ENCODE measurements around the gene CAMKK2. TPM values are rescaled to one million over a fixed set of nuclear protein-coding genes. Genes with fewer than 3 reads are reported as not detected.
"Not testable (repeated sequence)": the region's sequence is repeated elsewhere in the genome, so short reads cannot be mapped to it uniquely, and the experiment has no call there.

CAMKK2 gene
- total RNA-seq, 2 donors from 2014 or later = 22.2 to 25.3 TPM

DNA sequence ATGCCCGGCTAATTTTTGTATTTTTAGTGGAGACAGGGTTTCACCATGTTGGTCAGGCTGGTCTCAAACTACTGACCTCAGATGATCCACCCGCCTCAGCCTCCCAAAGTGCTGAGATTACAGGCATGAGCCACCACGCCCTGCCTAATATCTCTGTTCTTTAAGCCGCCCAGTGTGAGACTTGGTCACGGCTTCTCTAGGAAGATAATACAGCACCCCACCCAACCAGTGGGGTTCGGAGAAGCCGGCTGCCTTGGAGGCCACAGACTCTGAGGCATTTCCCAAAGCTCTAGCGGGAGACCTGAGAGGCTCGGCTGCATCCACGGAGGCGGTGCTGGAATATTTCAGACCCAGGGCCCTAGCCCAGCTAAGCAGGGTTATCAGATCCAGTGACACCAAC, 13.6 kb downstream of the CAMKK2 start:
- not testable (repeated sequence) for H3K27ac Mint-ChIP-seq; H3K27me3 Mint-ChIP-seq (ENCODE audit: low read depth); H3K4me1 Mint-ChIP-seq (ENCODE audit: low read depth); DNase-seq; H3K9me3 Mint-ChIP-seq; ATAC-seq (replicated peaks in 1 of 2); H3K4me3 Mint-ChIP-seq; H3K36me3 Mint-ChIP-seq (ENCODE audit: insufficient read depth in 2 of 2)

DNA sequence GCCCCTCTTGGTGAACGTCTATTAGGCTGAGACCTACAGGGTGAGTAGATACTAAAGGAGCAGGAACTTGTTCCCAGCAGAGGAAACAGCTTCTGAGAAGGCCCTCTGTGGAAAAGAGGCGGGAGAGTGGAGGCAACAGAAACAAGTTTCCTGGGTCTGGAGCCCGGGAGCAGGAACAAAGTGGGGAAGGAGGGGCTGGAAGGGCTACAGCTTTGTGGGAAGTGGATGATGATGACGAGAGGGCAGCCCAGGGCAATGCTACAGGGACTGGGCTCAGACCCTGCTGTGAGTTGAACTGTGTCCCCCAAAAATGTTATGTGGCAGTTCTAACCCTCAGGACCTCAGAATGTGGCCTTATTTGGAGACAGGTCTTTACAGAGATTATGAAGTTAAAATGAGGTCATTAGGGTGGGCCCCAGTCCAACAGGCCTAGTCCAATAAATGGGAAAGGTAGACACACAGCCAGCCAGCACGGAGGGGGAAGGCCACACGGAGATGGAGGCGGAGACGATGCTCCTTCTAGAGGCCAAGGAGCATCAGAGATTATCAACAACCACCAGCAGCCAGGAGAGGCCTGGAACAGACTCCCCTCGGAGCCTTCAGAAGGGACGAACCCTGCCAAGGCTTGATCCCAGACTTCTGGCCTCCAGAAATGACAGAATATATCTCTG, 14.3 kb downstream of the CAMKK2 start:
- Mint-ChIP-seq H3K4me3 (no peak overlapping the region), H3K27me3 (ENCODE audit: low read depth) (no peaks in the 10 kb centered on the region), H3K4me1 (ENCODE audit: low read depth) (peaks cover 5% of the 10 kb centered on the region), H3K27ac (no peak overlapping the region), H3K36me3 (ENCODE audit: insufficient read depth in 2 of 2) (peaks cover 0 to 4% of the 10 kb centered on the region in 2 donors), H3K9me3 (no peaks in the 10 kb centered on the region)
- ATAC-seq (replicated peaks in 1 of 2) = no peak
- no peak for DNase-seq

DNA sequence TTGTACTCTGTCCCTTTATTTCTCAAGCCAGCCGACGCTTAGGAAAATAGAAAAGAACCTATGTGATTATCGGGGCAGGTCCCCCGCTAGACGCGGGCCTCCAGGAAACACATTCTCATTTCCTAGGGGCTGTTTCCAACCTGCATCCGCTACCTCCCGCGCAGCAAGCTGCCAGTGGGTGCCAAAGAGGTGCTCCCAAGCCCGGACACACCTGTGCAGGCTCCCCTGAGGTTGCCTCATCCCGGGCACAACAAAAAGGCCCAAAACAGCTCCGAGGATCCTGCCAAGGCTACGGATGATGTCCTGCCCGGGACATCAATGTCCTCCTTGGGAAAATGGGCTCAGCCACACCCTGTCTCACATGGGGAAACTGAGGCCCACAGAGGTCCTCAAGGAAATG, 15.4 kb downstream of the CAMKK2 start:
- DNase-seq; H3K4me3 Mint-ChIP-seq; H3K27ac Mint-ChIP-seq; H3K27me3 Mint-ChIP-seq (ENCODE audit: low read depth); H3K4me1 Mint-ChIP-seq (ENCODE audit: low read depth); ATAC-seq (replicated peaks in 1 of 2); H3K9me3 Mint-ChIP-seq; H3K36me3 Mint-ChIP-seq (ENCODE audit: insufficient read depth in 2 of 2): not testable (repeated sequence)

DNA sequence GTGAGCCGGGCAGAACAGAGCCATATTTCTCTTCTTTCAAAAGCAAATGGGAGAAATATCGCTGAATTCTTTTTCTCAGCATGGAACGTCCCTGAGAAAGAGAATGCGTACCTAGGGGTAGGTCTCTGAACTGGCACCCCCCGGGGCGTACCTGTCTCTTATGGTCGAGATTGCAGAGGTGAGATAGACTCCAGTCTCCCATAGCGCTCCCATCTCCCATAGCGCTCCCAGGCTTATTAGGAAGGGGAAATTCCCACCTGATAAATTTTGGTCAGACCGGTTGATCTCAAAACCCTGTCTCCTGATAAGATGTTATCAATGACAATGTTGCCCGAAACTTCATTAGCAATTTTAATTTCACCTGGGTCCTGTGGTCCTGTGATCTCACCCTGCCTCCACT, 16.0 kb downstream of the CAMKK2 start:
- not testable (repeated sequence) for H3K27ac Mint-ChIP-seq, H3K9me3 Mint-ChIP-seq

DNA sequence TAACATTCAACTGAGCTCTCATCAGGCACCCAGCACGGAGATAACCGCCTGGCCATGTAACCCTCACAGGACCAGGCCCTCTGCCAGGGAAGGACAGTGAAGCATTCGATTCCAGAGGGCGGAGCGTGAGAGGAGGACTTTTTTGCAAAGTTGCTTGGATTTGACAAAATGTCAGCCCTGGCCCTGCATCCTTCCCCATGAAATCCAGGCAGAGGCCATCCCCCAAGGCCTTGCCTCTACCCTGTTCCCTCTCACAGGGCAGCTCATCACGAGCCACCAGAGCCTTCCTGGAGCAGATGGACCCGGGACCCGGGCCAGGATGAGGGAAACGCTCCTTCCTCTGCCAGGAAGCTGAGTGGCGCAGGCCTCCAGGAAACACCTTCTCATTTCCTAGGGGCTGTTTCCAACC, 17.0 kb downstream of the CAMKK2 start:
- no peak overlapping the region for H3K27ac Mint-ChIP-seq

More for the DNA sequence above, 16.0 kb downstream of the CAMKK2 start:
- H3K4me3 Mint-ChIP-seq; H3K36me3 Mint-ChIP-seq (ENCODE audit: insufficient read depth in 2 of 2); ATAC-seq (replicated peaks in 1 of 2); H3K4me1 Mint-ChIP-seq (ENCODE audit: low read depth); H3K27me3 Mint-ChIP-seq (ENCODE audit: low read depth); DNase-seq: not testable (repeated sequence)

DNA sequence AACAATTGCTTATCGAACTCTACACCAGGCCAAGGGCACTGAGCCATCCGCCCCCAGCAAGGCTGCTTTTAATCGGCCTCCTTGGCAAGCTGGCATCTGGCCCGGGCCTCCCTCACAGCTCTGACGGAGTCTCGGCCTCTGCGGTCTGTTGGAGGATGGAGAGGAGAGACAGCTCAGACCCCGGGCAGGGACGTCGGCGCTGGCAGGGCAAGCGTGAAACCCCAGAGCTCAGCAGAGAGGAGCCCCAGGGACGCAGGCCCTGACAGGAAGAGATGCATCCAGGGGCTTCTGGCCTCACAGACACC, 17.5 kb downstream of the CAMKK2 start:
- DNase-seq (no peak), ATAC-seq (replicated peaks in 1 of 2) (no peak)
- Mint-ChIP-seq H3K36me3 (ENCODE audit: insufficient read depth in 2 of 2) (peaks cover 0 to 4% of the 10 kb centered on the region in 2 donors), H3K4me1 (ENCODE audit: low read depth) (peaks cover 9% of the 10 kb centered on the region), H3K9me3 (no peaks in the 10 kb centered on the region), H3K27me3 (ENCODE audit: low read depth) (no peaks in the 10 kb centered on the region), H3K4me3 (no peak overlapping the region), H3K27ac (no peak overlapping the region)

More for the DNA sequence above, 17.0 kb downstream of the CAMKK2 start:
- ATAC-seq (replicated peaks in 1 of 2) = no peak
- Mint-ChIP-seq H3K27me3 (ENCODE audit: low read depth) (no peaks in the 10 kb centered on the region), H3K4me1 (ENCODE audit: low read depth) (peaks cover 9% of the 10 kb centered on the region), H3K4me3 (no peak overlapping the region), H3K9me3 (no peaks in the 10 kb centered on the region), H3K36me3 (ENCODE audit: insufficient read depth in 2 of 2) (peaks cover 0 to 6% of the 10 kb centered on the region in 2 donors)
- DNase-seq = no peak

DNA sequence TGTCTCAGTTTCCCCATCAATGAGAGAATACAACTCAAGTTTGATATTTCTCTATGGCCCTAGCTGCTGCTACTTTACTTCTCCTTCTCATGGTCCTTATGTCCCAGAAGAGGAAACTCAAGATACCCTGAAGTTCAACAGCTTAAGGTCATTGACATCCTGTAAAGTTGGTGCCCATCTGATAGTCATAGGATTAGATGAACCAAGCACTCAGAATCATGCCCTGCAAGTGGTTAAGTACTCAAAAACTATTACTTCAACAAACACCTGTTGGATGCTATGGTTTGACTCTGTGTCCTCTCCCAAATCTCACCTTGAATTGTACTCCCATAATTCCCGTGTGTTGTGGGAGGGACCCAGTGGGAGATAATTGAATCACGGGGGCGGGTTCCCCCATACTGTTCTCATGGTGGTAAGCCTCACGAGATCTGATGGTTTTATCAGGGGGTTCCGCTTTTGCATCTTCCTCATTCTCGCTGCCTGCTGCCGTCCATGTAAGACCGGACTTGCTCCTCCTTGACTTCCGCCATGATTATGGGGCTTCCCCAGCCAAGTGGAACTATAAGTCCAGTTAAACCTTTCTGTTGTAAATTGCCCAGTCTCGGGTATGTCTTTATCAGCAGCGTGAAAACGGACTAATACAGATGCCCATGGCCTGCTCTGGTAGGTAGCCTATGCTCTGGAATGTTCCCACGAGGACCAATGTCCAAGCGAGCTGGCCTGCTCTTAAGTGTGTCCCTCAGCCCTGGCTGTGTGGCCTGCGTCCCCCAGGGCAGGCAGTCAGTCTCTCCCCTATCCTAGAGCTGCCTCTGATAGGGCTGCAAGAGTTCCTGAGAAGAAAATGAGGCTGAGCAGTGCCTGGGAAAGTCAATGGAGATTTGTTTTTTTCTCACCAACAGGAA, 18.1 kb downstream of the CAMKK2 start:
- no peaks in the 10 kb centered on the region for H3K27me3 Mint-ChIP-seq (ENCODE audit: low read depth)
- no peak overlapping the region for H3K27ac Mint-ChIP-seq
- no peak overlapping the region for H3K4me3 Mint-ChIP-seq
- ATAC-seq (replicated peaks in 1 of 2) (no peak), DNase-seq (no peak)
- H3K36me3 Mint-ChIP-seq (ENCODE audit: insufficient read depth in 2 of 2) = peaks cover 0 to 6% of the 10 kb centered on the region in 2 donors
- peaks cover 9% of the 10 kb centered on the region for H3K4me1 Mint-ChIP-seq (ENCODE audit: low read depth)
- no peaks in the 10 kb centered on the region for H3K9me3 Mint-ChIP-seq

DNA sequence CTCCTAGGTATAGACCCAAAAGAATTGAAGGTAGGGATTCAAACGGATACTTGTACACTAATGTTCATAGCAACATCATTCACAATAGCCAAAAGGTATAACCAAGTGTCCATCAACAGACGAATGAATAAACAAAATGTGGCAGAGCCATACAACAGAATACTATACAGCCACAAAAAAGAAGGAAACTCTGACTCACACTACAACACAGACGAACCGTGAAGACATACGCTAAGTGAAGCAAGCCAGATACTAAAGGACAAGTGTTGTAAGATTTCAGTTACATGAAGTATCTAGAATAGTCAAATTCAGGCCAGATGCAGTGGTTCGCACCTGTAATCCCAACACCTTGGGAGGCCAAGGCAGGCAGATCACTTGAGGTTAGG, 19.1 kb downstream of the CAMKK2 start:
- DNase-seq (no peak), ATAC-seq (replicated peaks in 1 of 2) (peak in 1 of 2 donors; percentile 33)
- H3K9me3 Mint-ChIP-seq = no peaks in the 10 kb centered on the region
- H3K4me1 Mint-ChIP-seq (ENCODE audit: low read depth) = peaks cover 9% of the 10 kb centered on the region
- H3K27ac Mint-ChIP-seq = no peak overlapping the region
- H3K36me3 Mint-ChIP-seq (ENCODE audit: insufficient read depth in 2 of 2) = peaks cover 0 to 7% of the 10 kb centered on the region in 2 donors
- no peak overlapping the region for H3K4me3 Mint-ChIP-seq
- no peaks in the 10 kb centered on the region for H3K27me3 Mint-ChIP-seq (ENCODE audit: low read depth)

DNA sequence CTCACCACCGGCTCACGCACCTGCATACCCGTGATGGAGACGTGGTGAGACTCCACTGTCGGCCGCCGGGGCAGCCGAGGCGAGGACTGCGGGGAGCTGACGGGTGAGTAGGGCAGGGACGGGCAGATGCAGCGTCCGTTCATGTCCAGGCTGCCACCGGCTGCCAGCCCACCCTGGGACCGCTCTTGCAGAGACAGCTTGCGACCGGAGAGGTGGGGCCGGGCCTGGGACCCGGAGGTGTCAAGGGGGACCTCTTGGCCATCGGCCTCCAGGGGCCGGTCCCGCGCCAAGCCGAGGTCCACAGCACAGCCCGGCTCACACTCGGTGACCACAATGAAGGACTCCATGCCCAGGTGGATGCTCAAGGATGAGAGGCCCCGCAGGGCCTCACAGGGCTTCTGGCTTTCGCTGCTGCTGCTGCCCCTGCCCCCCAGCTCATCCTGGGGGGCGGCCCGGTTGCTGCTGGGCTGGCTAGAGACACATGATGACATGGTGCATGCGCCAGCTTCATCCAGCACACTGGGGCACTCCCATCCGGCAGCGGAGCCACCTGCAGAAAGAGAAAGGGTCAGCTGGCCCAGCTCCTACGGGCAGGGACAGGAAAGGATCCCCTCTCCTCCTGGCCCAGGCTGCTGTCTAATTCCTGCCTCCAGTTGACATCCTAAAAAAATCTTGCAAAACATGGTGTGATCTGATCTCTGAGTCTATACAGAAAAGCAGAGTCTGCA, 22.3 kb downstream of the CAMKK2 start:
- peaks cover 2 to 18% of the 10 kb centered on the region in 2 donors for H3K36me3 Mint-ChIP-seq (ENCODE audit: insufficient read depth in 2 of 2)
- DNase-seq = no peak
- ATAC-seq (replicated peaks in 1 of 2) = no peak

DNA sequence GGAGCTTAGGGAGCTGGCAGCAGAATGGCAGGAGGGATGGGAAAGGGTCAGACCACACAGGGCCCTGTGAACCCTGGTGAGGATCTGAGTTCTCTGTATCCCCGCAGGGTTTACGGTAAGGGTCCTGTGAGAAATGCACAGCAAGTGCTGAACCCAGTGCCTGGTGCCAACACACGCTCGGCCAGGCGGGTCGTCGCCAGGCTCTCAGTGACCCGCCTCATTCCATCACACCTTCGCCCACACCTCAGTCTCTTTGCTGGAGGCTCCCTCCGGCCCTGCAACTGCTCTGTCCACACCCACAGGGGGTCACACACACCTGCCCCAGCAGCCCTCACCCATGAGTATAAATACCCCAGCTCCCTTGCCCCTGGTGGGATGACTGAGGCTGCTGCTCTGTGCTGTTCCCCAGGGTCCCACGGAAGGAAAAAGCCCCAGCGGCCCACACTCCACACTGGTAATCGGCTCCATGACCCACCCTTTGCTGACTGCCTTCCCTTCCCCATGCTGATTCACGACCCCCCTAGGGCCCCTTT, 23.1 kb downstream of the CAMKK2 start:
- ATAC-seq (replicated peaks in 1 of 2) = no peak
- no peak overlapping the region for H3K4me3 Mint-ChIP-seq
- H3K27me3 Mint-ChIP-seq (ENCODE audit: low read depth) = no peaks in the 10 kb centered on the region

More for the DNA sequence above, 22.3 kb downstream of the CAMKK2 start:
- Mint-ChIP-seq H3K27ac (no peak overlapping the region), H3K4me3 (no peak overlapping the region), H3K9me3 (no peaks in the 10 kb centered on the region), H3K4me1 (ENCODE audit: low read depth) (peaks cover 9% of the 10 kb centered on the region), H3K27me3 (ENCODE audit: low read depth) (no peaks in the 10 kb centered on the region)

DNA sequence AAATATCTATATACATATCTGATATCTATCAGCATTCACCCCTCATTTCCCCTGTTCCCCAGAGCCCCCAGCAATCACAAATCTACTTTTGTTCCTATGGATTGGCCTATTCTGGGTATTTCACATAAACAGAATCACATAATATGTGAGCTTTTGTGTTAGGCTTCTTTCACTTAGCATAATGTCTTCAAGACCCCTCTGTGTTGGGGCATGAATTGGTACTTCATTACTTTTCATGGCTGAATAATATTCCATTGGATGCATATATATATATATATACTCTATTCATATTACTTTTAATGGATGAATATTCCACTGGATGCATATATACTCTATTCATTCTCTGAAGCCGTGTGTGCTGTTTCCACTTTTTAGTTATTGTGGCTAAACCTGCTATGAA, 28.7 kb downstream of the CAMKK2 start:
- H3K36me3 Mint-ChIP-seq (ENCODE audit: insufficient read depth in 2 of 2) = peaks cover 2 to 12% of the 10 kb centered on the region in 2 donors
- DNase-seq (no peak), ATAC-seq (replicated peaks in 1 of 2) (no peak)
- no peaks in the 10 kb centered on the region for H3K9me3 Mint-ChIP-seq
- H3K4me3 Mint-ChIP-seq = no peak overlapping the region
- H3K27me3 Mint-ChIP-seq (ENCODE audit: low read depth) = no peaks in the 10 kb centered on the region
- H3K27ac Mint-ChIP-seq = no peak overlapping the region
- H3K4me1 Mint-ChIP-seq (ENCODE audit: low read depth) = no peaks in the 10 kb centered on the region

More for the DNA sequence above, 23.1 kb downstream of the CAMKK2 start:
- Mint-ChIP-seq H3K36me3 (ENCODE audit: insufficient read depth in 2 of 2) (peaks cover 2 to 18% of the 10 kb centered on the region in 2 donors), H3K4me1 (ENCODE audit: low read depth) (peaks cover 9% of the 10 kb centered on the region), H3K9me3 (no peaks in the 10 kb centered on the region), H3K27ac (no peak overlapping the region)
- DNase-seq = no peak

DNA sequence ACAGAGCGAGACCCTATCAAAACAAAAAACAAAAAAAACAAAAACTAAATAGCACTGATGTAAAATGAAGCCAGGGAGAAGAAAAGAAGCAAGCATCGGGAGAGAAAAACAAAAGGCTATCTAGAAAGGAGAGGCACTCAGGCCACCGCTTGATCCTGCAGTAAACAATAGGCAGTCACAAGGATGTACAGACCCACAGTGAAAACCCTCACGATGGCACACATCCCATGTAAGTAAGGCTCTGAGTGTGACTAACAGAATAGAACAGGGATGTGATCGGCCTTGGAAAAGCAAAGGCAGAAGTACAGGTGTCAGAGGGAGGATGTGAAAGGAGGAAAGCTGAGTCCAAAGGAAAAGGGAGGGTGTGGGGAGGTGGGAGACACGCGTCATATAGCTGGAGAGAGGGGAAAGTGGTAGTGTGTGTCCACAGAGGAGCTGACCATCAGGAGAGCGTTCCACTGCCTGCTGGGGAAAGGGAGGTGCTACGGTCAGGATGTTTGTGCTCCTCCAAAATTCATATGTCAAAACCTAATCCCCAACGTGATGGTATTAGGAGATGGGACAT, 31.5 kb downstream of the CAMKK2 start:
- no peak overlapping the region for H3K4me3 Mint-ChIP-seq
- H3K4me1 Mint-ChIP-seq (ENCODE audit: low read depth) = no peaks in the 10 kb centered on the region
- ATAC-seq (replicated peaks in 1 of 2) = no peak
- DNase-seq = no peak
- H3K9me3 Mint-ChIP-seq = no peaks in the 10 kb centered on the region
- H3K27me3 Mint-ChIP-seq (ENCODE audit: low read depth) = no peaks in the 10 kb centered on the region
- H3K36me3 Mint-ChIP-seq (ENCODE audit: insufficient read depth in 2 of 2) = peaks cover 0 to 12% of the 10 kb centered on the region in 2 donors
- H3K27ac Mint-ChIP-seq = no peak overlapping the region

DNA sequence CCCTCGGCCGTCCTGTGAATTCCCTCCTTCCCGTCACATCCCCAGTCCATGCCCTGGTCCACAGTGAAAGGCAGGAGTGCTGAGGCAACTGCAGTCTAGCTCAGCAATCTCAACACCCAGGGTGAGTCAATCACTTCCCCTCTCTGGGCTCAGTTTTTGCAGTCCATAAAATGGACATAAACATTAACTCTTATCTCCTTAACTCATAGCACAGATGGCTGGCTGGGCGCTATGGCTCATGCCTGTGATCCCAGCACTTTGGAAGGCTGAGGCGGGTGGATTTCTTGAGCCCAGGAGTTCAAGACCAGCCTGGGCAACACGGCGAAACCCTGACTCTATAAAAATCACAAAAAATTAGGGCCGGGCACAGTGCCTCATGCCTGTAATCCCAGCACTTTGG, 32.4 kb downstream of the CAMKK2 start:
- no peaks in the 10 kb centered on the region for H3K9me3 Mint-ChIP-seq
- DNase-seq (no peak), ATAC-seq (replicated peaks in 1 of 2) (no peak)
- peaks cover 0 to 12% of the 10 kb centered on the region in 2 donors for H3K36me3 Mint-ChIP-seq (ENCODE audit: insufficient read depth in 2 of 2)
- H3K4me3 Mint-ChIP-seq = no peak overlapping the region
- H3K4me1 Mint-ChIP-seq (ENCODE audit: low read depth) = no peaks in the 10 kb centered on the region
- H3K27me3 Mint-ChIP-seq (ENCODE audit: low read depth) = no peaks in the 10 kb centered on the region
- H3K27ac Mint-ChIP-seq = no peak overlapping the region
